Ecto neural progenitor cell (in vitro differentiated cells): ENCODE measurements around the gene FRS2.
"Not testable (repeated sequence)": the region's sequence is repeated elsewhere in the genome, so short reads cannot be mapped to it uniquely, and the experiment has no call there.

ENCODE experiments used
- DNase-seq: peaks from one replicate; pipeline ENCODE4 v3.0.0-alpha.2; 2018; ENCODE audit warnings: low spot score

Gene FRS2

DNA sequence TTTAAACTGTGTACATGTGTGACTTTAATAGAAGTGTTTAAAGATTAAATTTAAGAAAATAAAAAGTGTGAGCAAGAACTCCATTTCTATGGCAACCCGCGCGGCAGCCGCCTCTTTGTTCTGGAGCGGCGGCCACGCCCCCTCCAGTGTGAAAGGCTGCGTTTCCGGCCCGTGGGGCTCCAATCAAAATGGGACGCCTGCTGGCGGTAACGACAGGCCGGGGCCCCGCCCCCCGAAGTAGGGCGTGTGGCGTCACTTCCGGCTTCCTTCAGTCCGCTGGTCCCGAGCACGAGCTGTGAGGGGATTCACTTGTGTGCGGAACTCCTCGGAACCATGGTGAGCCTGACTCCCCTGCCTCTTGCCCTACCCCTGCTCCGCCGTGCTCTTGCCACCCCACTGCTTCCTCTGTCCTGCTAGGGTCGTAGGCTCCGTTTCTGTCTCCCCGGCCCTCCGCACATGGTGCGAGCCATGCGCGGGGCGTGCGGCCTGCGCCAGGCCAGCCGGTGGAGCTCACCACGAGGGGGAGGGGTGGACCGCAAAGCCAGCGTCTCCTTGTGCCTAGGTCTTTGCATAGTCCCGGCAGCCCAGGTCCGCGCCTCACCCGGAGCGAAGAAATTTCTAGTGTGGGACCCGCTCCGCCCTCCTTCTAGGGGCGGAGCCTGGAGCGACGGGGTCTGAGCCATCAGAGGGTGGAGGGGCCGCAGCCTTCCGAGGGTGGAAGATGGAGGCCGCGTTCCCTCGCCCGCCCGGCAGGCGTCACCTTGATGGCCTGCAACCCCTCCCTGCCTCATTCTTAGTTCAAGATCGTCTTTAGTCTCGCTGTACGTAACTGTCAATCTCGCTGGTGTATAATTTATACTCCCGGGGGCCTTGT is 115.2 kb downstream of the FRS2 start, which contains the start of gene CCT2:
Gene CCT2, plus strand, starts transcription at position 271 of the 874 bp plus-strand sequence. Its CDS starts 63 bp downstream, at position 334.
- peak; percentile 98 for DNase-seq

DNA sequence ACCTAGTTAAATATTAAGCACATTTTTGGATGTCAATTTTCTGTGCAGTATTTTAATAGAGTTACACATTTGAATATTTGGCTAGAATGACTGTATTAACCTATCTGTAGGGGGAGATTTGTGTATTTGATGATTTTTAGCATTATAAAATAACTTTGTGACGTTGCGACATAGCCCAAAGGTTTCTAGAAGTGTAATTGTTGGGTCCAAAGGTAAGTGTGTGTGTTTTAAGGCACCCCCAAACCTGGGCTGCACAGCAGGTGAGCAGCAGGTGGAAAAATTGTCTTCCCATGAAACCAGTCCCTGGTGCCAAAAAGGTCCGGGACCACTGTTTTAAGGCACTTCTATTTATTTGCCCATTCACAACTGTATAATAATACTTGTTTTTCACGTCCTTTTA is 118.3 kb downstream of the FRS2 start:
- DNase-seq, result no peak

DNA sequence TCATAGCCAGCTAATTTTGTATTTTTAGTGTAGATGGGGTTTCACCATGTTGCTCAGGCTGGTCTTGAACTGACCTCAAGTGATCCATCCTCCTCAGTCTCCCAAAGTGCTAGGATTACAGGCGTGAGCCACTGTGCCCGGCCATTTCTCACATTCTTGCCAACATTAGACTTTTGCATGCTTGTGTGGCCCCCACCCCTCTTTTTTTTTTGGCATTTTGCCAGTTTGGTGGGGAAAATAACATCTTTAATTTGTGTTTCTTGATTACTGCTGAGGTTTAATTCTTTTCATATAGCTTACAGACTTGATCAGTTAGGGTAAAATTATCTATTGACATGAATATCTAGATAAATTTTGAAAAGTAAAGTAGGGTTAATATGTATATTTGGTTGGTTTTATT is 118.9 kb downstream of the FRS2 start:
- DNase-seq, result no peak

DNA sequence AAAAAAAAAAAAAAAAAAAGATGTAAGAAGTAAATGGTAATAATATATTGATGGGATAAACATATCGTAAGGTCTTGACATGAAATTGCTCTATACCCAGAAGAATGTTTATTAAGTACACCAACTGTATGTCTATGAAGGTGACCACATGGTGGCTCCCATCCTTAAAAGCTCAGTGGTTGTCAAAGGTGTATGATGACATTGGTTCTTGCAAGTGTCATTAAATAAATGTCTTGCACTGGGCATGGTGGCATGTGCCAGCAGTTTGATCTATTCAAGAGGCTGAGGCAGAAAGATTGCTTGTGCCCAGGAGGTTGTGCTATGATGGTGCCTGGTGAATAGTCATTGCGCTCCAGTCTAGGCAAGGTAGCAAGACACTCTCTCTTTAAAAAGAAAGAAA is 125.5 kb downstream of the FRS2 start:
- no peak for DNase-seq

DNA sequence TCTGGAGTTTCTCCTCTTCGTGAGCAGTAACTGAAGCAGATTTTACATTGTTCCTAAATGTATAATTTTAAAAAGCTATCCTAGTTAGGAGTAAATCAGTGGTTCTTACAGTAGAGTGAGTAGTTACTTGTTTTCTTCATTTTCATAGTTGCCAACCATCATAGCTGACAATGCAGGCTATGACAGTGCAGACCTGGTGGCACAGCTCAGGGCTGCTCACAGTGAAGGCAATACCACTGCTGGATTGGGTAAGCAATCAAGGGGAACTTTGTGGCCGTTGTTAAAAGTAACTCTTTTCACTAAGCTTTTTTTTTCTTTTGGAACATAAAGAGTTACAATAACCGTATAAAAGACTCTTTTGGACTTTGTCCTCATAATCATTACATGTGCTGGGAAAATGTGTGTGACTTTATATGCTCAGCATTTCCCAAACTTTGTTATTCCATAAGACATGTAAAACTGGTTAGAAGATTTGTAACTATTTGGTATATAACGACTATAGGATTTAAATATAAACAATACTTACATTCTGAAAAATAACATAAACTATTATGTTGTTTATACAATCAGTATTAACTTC is 128.1 kb downstream of the FRS2 start:
- DNase-seq, result no peak

DNA sequence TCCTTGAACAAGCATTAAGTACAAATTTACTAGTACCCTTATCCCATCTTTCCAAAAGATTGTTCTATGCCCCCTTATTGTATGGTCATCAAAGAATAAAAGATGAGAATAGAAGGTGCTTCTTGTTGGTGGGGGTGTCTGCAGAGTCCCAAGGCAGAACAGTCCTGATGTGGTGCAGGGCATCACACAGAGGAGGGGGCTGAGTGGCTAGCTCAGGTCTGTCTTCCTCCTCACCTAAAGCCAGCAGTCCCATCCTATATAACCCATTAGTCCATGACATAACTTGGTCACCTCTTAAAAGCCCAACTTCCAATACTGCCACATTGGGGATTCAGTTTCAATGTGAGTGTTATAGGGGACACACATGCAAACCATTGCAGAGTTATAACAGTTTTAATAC is 130.6 kb downstream of the FRS2 start:
- DNase-seq, result no peak

DNA sequence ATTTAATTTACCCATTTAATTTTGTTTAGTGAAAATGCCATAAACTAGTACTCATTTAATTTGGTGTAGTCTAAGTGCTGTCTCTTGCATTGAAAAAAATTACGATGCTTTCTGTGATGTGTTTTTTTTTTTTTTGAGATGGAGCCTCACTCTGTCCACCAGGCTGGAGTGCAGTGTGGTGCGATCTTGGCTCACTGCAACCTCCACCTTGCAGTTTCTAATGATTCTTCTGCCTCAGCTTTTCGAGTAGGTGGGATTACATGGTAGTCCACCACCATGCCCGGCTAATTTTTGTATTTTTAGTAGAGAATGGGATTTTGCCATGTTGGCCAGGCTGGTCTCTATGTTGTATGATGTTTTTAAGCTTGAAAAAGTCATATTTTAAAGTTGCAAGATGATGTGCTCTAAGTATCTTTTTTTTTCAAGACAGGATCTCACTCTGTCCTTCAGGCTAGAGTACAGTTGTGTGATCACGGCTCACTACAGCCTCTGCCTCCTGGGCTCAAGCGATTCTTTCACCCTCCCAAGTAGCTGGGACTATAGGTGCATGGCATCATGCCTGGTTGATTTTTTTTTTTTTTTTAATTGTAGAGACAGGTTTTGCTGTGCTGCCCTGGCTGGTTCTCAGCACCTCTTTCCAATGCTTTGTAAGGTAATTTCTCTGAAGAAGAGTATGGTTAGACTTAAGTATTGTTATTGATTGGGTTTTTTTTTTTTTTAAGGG is 131.9 kb downstream of the FRS2 start:
- DNase-seq, result no peak

DNA sequence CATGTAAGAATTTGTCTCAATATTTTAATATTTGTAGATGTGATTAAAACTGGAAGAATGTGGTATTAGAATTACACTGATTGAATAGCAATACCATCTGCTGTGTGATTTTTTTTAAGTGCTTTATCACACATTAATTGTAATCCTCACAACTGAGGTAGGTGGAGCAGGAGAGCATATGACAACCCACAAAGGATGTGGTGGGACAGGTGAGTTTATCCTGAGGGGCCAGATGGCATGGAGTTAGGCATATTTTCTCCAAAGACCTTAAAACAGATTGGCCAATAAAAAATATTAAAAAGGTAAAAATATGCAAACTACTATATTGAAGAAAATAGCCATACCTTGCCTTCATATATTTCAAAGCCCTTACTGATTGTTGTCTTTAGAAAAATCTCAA is 132.8 kb downstream of the FRS2 start:
- no peak for DNase-seq

DNA sequence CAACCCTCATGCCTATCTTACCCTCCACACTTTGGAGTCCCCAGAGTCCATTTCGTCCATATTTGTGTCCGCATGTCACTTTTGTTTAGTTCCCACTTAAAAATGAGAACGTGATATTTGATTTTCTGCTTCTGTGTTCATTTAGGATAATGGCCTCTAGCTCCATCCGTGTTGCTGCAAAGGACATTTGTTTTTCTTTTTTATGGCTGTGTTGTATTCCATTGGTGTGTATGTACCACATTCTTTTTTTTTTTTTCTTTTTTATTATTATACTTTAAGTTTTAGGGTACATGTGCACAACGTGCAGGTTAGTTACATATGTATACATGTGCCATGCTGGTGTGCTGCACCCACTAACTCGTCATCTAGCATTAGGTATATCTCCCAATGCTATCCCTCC is 133.4 kb downstream of the FRS2 start:
- DNase-seq, result not testable (repeated sequence)

DNA sequence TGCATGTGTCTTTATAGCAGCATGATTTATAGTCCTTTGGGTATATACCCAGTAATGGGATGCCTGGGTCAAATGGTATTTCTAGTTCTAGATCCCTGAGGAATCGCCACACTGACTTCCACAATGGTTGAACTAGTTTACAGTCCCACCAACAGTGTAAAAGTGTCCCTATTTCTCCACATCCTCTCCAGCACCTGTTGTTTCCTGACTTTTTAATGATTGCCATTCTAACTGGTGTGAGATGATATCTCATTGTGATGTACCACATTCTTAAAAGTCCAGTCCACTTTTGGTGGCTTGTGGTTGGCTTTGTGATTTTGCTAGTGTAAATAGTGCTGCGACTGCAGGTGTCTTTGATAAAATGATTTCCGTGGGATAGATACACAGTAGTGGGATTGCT is 134.1 kb downstream of the FRS2 start:
- not testable (repeated sequence) for DNase-seq

DNA sequence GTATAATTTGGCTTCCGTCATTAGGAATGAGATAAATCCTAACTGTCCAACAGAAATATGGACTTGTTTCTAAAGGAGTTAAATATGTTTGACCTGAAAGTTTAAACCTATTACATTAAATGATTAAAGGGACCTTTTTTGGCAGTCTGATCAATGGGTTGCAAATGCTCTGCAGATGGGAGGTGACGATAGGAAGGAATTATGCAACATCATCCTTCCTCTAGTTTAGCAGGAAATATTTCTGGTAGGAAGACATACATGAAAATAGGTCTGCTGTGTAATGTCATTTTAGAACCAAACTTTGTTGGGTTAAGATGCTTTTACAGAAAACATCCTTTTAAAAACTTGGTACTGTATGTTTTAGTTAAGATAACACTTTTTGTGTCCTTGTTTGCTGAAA is 137.9 kb downstream of the FRS2 start:
- DNase-seq, result no peak

DNA sequence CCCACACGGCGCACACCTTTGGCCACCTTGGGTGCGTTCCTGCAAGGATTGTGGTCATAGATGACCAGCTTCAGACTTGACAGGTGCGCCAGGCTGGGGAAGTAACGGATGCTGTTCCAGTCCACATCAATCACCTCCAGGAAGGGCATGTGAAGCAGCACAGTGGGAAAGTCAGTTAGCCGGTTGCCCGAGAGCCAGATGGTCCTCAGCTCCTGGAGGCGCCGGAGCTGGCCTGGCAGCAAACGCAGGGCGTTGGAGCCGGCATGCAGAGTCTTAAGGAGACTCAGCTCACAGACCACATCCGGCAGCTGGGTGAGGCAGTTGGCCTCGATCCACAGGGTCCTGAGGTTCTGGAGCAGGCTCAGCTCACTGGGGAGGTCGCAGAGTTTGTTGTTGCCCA is 139.9 kb downstream of the FRS2 start:
- no peak for DNase-seq

DNA sequence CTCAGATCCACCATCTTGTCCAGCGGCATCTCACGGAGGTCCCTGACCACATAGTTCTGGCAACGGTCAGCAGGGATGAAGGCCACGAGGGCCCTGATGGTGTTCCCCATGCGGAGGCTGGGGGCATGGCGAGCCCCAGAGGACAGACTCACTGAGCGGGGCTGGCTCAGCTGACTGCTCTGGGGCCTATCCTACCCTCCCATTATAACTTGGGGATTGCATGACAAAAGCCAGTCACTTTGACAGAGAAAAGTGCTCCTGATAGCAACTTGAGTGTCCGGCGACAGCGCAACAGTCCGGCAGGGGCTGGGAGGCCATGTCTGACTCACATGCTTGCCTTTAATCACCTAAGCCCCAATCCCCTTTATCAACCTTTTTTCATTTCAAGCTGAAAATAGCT is 140.5 kb downstream of the FRS2 start, which contains the start of gene LRRC10:
Gene LRRC10, minus strand, starts transcription at position 179 of the 400 bp plus-strand sequence. Its CDS starts 69 bp downstream, at position 110.
- DNase-seq, result no peak

DNA sequence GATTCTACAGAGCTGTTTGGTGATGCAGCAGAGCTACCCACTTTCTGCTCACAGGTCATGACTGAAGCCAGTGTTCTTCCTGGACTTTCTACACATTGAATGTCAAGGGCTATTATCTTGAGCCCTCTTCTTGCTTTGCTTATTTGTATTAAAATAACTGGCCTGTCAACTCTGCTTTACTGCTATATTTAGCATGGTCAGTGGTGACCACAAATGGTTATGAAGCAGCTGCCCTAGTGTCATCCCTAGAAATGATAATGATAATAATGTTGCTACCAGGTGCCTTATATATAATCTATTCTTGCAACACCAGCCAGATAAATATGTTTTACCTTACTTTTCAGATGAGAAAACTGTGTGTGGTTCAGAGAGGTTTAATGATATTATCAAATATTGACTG is 143.2 kb downstream of the FRS2 start:
- DNase-seq, result no peak

DNA sequence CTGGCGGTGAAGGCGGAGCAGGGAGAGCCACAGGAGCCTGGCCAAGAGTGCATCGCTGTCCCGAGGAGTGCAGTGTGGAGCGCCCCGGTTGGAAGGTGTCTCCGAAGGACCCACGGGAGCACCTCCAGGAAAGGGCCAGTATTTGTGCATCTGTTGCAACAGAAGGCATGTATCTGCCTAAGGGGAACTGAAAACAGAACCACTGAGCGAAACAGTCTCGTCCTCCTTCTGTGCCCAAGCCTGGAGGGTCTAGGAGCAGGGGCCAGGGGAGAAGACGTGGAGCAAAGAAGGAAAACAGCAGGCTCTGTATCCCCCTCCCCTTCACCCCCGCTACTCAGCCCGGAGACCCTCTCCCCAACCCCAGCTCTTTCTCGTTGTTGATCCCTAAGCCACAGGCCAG is 145.8 kb downstream of the FRS2 start:
- DNase-seq, result no peak

DNA sequence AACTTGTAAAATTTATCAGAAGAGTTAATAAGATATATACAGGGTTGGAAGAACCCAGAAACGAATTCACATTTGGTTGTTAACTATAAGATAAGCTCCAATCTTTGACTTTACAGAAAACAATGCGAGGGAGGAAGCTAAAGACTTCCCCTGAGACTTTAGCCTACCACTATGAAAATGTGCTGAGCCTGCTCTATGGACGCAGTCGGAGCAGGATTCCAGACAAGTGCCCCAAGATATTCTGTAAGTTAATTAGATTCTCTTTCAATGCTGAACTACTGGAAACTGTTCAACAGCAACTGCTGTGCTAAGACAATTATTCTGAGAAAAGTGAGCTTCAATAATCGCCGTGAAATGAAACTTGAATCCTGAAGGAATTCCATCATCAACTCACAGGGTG is 148.9 kb downstream of the FRS2 start:
- no peak for DNase-seq

DNA sequence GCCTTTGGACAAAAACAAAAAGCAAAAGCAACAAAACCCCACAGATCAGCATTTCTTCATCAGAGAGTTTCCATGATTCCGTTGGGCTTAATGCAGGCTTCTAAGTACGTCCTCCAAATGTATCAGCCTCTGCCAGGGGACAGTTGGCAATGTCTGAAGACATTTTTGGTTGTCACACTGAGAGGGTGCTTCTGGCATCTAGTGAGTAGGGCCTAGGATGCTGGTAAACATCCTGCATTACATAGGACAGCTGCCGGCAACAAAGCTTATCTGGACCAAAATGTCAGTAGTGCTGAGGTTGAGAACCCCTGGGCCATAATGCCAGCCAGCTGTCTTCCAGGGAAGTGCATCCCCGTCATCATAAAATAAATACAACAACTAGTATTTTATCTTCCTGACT is 149.9 kb downstream of the FRS2 start:
- DNase-seq, result no peak

DNA sequence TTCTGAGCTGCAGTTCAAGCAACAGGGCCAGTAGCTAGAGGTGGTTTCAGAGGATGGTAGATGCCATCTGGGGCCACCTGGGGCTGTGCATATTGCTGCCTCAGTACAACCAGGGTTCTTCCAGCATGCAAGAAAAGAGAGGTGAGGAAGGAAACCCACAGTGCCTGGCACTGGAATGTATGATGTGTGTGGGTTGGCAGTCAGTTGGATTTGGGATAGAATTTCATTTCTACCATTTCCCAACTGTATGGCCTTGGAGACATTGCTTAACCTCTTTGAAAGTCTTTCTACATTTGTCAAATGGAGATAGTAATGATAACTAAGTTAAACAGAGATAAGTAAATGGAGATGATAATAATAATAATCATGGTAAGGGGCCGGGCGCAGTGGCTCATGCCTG is 150.7 kb downstream of the FRS2 start:
- no peak for DNase-seq

DNA sequence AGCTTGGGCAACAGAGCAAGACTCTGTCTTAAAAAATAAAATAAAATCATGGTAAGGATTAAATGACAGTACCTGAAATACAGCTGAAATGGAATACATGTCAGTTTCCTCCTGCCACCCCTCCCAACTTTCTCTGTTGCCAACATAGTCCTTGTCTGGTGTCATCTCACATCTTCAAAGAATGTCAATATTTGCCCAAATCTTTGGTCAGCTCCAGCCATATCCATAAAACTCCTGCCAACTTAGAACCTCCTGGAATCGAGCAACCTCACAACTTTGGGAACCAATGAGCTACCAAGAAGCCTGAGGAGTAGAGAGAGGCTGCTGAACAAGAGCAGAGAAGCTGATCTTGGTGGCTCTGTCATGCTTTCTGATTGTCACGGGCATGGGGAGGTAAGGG is 151.4 kb downstream of the FRS2 start:
- DNase-seq, result no peak

DNA sequence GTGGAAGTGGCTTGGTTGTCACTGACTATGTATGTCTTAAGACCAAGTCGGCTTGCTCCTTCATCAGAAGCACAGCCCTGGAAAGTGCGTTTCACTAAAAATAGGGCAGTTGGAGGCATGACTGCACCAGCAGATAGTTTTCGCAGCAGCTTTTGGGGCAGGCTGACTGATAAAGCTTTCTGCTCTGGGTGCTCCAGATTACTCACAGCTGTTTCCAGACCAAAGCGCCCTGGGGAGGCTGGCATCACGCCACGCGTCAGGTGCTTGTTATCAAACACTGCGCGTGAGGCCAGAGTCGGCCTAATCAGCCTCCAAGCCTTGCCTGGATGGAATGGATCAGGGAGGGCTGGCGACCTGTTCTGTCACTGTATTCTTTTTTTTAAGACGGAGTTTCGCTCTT is 153.8 kb downstream of the FRS2 start:
- DNase-seq, result no peak

DNA sequence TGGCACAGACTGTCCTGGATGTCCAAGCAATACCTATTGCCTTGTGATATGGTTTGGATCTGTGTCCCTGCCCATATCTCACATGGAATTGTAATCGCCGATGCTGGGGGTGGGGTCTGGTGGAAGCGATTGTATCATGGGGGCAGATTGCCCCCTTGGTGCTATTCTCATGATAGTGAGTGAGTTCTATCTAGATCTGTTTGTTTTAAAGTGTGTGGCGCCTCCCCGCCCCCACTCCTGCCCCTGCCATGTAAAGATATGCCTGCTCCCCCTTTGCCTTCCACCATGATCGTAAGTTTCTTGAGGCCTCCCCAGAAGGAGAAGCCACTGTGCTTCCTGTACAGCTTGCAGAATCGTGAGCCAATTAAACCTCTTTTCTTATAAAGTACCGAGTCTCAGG is 157.3 kb downstream of the FRS2 start:
- no peak for DNase-seq
